ENCODE measurements around the gene CLDN14. TPM values are rescaled to one million over a fixed set of nuclear protein-coding genes. Genes with fewer than 3 reads are reported as not detected.

The CLDN14 gene
- total RNA-seq, 3 donors from 2014 or later: not detected

- Histone ChIP-seq H3K9me3 (no peaks in the 10 kb centered on the region), H3K4me3 (no peak overlapping the region), H3K36me3 (no peaks in the 10 kb centered on the region), H3K27ac (no peak overlapping the region), H3K4me1 (no peaks in the 10 kb centered on the region), H3K27me3 (peaks cover 0 to 10% of the 10 kb centered on the region in 2 donors)
- TF ChIP-seq POLR2A (IDR thresholded peaks at IDR 0.05) (no peak), POLR2AphosphoS5 (IDR thresholded peaks at IDR 0.05) (no peak), CTCF (IDR thresholded peaks at IDR 0.05) (no peak)
- no peak for DNase-seq (ENCODE audit: low spot score in 2 of 2)
- intact Hi-C loops (cut with DNase I; ENCODE audit: low total_unique reads): no loop called here
These were observed 14.4 kb downstream of the CLDN14 start for GRCh38 chr21:36465478-36465877.

- H3K9me3 ChIP-seq: no peaks in the 10 kb centered on the region
- H3K4me1 ChIP-seq: no peaks in the 10 kb centered on the region
- no peak for DNase-seq (ENCODE audit: low spot score in 2 of 2)
- intact Hi-C loops (cut with DNase I; ENCODE audit: low total_unique reads): no loop called here
- no peak for TF ChIP-seq POLR2A (IDR thresholded peaks at IDR 0.05)
- TF ChIP-seq POLR2AphosphoS5 (IDR thresholded peaks at IDR 0.05): no peak
- TF ChIP-seq CTCF (IDR thresholded peaks at IDR 0.05): no peak
- peaks cover 0 to 10% of the 10 kb centered on the region in 2 donors for H3K27me3 ChIP-seq
- H3K4me3 ChIP-seq: no peak overlapping the region
- no peak overlapping the region for H3K27ac ChIP-seq
- no peaks in the 10 kb centered on the region for H3K36me3 ChIP-seq
These were observed 15.3 kb downstream of the CLDN14 start for GRCh38 chr21:36464590-36464989.

- no peak overlapping the region for H3K4me3 ChIP-seq
- H3K27ac ChIP-seq: no peak overlapping the region
- no peak for TF ChIP-seq POLR2A (IDR thresholded peaks at IDR 0.05)
- TF ChIP-seq CTCF (IDR thresholded peaks at IDR 0.05): no peak
- no peak for TF ChIP-seq POLR2AphosphoS5 (IDR thresholded peaks at IDR 0.05)
- no peaks in the 10 kb centered on the region for H3K36me3 ChIP-seq
- no peaks in the 10 kb centered on the region for H3K9me3 ChIP-seq
- H3K4me1 ChIP-seq: no peaks in the 10 kb centered on the region
- DNase-seq (ENCODE audit: low spot score in 2 of 2): no peak
- intact Hi-C loops (cut with DNase I; ENCODE audit: low total_unique reads): no loop called here
- H3K27me3 ChIP-seq: peaks cover 0 to 10% of the 10 kb centered on the region in 2 donors
These were observed 15.9 kb downstream of the CLDN14 start for GRCh38 chr21:36463991-36464390.

GRCh38 chr21:36463204-36463603, 16.7 kb downstream of the CLDN14 start:
- Histone ChIP-seq H3K36me3 (no peaks in the 10 kb centered on the region), H3K4me1 (no peaks in the 10 kb centered on the region), H3K27me3 (peaks cover 0 to 10% of the 10 kb centered on the region in 2 donors), H3K27ac (no peak overlapping the region), H3K9me3 (no peaks in the 10 kb centered on the region), H3K4me3 (no peak overlapping the region)
- intact Hi-C loops (cut with DNase I; ENCODE audit: low total_unique reads): no loop called here
- DNase-seq (ENCODE audit: low spot score in 2 of 2): no peak
- no peak for TF ChIP-seq POLR2AphosphoS5 (IDR thresholded peaks at IDR 0.05)
- no peak for TF ChIP-seq POLR2A (IDR thresholded peaks at IDR 0.05)
- TF ChIP-seq CTCF (IDR thresholded peaks at IDR 0.05): no peak

- Histone ChIP-seq H3K4me3 (no peak overlapping the region), H3K27me3 (peaks cover 0 to 10% of the 10 kb centered on the region in 2 donors), H3K27ac (no peak overlapping the region), H3K9me3 (no peaks in the 10 kb centered on the region), H3K4me1 (no peaks in the 10 kb centered on the region), H3K36me3 (no peaks in the 10 kb centered on the region)
- DNase-seq (ENCODE audit: low spot score in 2 of 2): no peak
- intact Hi-C loops (cut with DNase I; ENCODE audit: low total_unique reads): no loop called here
- TF ChIP-seq POLR2A (IDR thresholded peaks at IDR 0.05): no peak
- no peak for TF ChIP-seq POLR2AphosphoS5 (IDR thresholded peaks at IDR 0.05)
- no peak for TF ChIP-seq CTCF (IDR thresholded peaks at IDR 0.05)
These were observed 17.9 kb downstream of the CLDN14 start for GRCh38 chr21:36461918-36462486.
